Osteocyte (in vitro differentiated cells): ENCODE results near the gene WNT3A. TPM values are rescaled to one million over a fixed set of nuclear protein-coding genes. Genes with fewer than 3 reads are reported as not detected.

ENCODE experiments used
- DNase-seq: peaks from one replicate; pipeline ENCODE4 v3.0.0; 2021; ENCODE audit warnings: mixed read lengths; ENCODE audit not compliant: unreplicated experiment; ENCODE audit errors: extremely low spot score
- H3K27ac Mint-ChIP-seq: one replicate; pipeline ENCODE4 v1.8.0; 2021; ENCODE audit warnings: mild to moderate bottlenecking, mixed read lengths; ENCODE audit not compliant: unreplicated experiment
- H3K27me3 Mint-ChIP-seq: one replicate; pipeline ENCODE4 v1.8.0; 2021; ENCODE audit warnings: mixed read lengths; ENCODE audit not compliant: unreplicated experiment
- H3K36me3 Mint-ChIP-seq: one replicate; pipeline ENCODE4 v1.8.0; 2021; ENCODE audit warnings: mixed read lengths; ENCODE audit not compliant: unreplicated experiment
- H3K4me1 Mint-ChIP-seq: one replicate; pipeline ENCODE4 v1.8.0; 2021; ENCODE audit warnings: mixed read lengths; ENCODE audit not compliant: unreplicated experiment
- H3K4me3 Mint-ChIP-seq: one replicate; pipeline ENCODE4 v1.8.0; 2021; ENCODE audit warnings: mild to moderate bottlenecking, moderate library complexity, mixed read lengths; ENCODE audit not compliant: unreplicated experiment
- H3K9me3 Mint-ChIP-seq: one replicate; pipeline ENCODE4 v1.8.0; 2021; ENCODE audit warnings: mixed read lengths; ENCODE audit not compliant: unreplicated experiment
- total RNA-seq: library from RNA; stranded (reverse); gene quantifications from 2 replicates; pipeline ENCODE4 v1.2.1, GENCODE V29; 2021
- TF ChIP-seq, protein P1 (sequence below): fragments of 200-600 bp; sonication (generic); IDR thresholded peaks from 2 replicates; pipeline ENCODE4 v1.5.0; 2021; ENCODE audit warnings: antibody characterized with exemption, mild to moderate bottlenecking, moderate library complexity

WNT3A gene
- total RNA-seq, 1 donor from 2014 or later: not detected

DNA sequence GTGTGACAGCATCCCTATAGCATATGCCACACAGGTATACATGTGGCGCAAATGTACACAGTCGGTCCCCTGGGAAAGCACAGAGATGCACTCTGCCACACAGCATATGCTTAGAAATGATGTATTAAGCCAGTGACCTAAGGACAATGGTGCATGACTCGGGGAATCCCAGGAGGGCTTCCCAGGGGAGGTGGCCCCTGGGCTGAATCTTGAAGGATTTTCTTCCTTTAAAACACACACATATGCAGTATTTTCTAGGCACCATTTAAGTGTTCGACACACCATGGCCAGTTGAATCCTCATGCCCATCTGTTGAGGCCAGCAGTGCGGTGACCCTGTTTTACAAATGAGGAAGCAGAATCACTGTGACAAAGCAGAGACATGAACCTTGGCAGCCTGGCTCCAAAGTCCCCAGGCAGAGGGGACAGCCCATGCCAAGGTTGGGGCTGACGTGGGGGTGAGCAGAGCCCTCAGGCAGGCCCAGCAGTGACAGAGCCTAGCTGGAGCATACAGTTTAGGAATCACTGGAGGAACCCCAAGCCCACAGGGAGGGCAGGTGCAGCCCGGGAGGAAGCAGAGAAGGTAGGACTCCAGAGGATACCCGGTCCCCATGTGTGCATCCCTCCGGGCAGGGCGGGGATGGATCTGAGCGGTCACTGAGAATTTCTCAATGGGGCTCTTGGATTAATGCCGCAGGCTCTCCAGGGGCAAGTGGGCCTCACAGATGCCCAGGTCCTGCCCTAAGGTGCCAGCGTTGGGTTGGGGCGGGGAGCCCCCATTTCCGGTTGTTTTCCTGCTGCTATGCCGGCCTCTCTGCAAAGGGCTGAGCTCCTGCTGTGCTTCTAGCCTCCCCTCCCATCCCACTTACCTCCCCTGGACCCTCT, 28.4 kb downstream of the WNT3A start:
- TF ChIP-seq, protein P1, sequence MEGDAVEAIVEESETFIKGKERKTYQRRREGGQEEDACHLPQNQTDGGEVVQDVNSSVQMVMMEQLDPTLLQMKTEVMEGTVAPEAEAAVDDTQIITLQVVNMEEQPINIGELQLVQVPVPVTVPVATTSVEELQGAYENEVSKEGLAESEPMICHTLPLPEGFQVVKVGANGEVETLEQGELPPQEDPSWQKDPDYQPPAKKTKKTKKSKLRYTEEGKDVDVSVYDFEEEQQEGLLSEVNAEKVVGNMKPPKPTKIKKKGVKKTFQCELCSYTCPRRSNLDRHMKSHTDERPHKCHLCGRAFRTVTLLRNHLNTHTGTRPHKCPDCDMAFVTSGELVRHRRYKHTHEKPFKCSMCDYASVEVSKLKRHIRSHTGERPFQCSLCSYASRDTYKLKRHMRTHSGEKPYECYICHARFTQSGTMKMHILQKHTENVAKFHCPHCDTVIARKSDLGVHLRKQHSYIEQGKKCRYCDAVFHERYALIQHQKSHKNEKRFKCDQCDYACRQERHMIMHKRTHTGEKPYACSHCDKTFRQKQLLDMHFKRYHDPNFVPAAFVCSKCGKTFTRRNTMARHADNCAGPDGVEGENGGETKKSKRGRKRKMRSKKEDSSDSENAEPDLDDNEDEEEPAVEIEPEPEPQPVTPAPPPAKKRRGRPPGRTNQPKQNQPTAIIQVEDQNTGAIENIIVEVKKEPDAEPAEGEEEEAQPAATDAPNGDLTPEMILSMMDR: no peak
- Mint-ChIP-seq H3K4me1 (peaks cover 2% of the 10 kb centered on the region), H3K27me3 (peaks cover 30% of the 10 kb centered on the region), H3K36me3 (peaks cover 2% of the 10 kb centered on the region), H3K4me3 (no peak overlapping the region), H3K9me3 (peaks cover 10% of the 10 kb centered on the region), H3K27ac (no peak overlapping the region)
- DNase-seq: peak; percentile 74

DNA sequence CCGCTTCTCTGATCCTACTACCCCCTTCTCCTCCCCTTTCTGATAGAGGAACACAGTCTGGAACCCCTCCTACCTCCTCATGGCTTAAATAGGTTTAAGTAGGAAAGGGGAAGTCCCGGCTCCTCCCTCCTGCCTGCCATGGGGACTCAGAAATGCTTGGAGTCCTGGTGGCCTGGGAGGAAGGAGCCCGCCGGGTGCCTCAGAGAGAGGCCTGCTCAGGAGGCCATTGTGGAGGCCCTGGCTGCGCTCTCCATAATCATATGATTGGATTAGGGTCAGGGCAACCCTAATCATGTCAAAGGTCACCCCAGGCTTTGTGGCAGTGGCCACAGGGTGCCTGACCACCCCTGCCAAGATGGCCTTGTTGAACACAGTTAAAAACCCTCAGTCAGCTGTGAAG, 29.0 kb downstream of the WNT3A start:
- H3K27me3 Mint-ChIP-seq: peaks cover 34% of the 10 kb centered on the region
- TF ChIP-seq, protein P1: no peak
- peaks cover 2% of the 10 kb centered on the region for H3K36me3 Mint-ChIP-seq
- H3K9me3 Mint-ChIP-seq: peaks cover 10% of the 10 kb centered on the region
- H3K27ac Mint-ChIP-seq: no peak overlapping the region
- DNase-seq: peak; percentile 77
- H3K4me3 Mint-ChIP-seq: no peak overlapping the region
- peaks cover 2% of the 10 kb centered on the region for H3K4me1 Mint-ChIP-seq

DNA sequence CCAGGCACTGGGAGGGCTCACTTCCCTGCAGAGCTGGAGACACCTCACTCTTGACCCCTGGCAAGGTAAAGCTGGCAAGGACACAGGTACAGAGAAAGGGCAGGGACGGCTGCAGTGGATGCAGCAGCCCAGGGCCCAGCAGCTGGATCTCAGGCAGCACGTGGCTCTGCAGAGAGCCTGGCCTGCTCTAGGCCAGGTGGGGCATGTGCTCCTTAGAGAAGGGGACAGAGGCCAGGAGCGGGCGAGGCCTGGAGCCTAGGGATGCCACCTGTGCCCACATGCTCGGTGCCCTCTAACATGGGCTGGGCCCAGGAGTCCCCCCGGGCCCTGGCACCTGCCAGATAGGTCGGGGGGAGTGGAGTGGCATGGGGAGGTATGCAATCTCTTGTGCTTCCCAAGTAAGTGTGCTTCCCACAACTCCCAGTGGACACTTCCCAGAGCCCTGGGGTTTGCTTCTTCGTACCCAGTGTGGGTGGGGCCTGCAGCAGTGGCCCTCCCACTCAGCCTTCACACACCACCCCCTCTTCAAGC, 30.0 kb downstream of the WNT3A start:
- Mint-ChIP-seq H3K27me3 (peaks cover 34% of the 10 kb centered on the region), H3K27ac (no peak overlapping the region), H3K4me3 (no peak overlapping the region), H3K36me3 (peaks cover 2% of the 10 kb centered on the region), H3K4me1 (peaks cover 2% of the 10 kb centered on the region), H3K9me3 (peaks cover 10% of the 10 kb centered on the region)
- TF ChIP-seq, protein P1: no peak
- DNase-seq: peak; percentile 73

DNA sequence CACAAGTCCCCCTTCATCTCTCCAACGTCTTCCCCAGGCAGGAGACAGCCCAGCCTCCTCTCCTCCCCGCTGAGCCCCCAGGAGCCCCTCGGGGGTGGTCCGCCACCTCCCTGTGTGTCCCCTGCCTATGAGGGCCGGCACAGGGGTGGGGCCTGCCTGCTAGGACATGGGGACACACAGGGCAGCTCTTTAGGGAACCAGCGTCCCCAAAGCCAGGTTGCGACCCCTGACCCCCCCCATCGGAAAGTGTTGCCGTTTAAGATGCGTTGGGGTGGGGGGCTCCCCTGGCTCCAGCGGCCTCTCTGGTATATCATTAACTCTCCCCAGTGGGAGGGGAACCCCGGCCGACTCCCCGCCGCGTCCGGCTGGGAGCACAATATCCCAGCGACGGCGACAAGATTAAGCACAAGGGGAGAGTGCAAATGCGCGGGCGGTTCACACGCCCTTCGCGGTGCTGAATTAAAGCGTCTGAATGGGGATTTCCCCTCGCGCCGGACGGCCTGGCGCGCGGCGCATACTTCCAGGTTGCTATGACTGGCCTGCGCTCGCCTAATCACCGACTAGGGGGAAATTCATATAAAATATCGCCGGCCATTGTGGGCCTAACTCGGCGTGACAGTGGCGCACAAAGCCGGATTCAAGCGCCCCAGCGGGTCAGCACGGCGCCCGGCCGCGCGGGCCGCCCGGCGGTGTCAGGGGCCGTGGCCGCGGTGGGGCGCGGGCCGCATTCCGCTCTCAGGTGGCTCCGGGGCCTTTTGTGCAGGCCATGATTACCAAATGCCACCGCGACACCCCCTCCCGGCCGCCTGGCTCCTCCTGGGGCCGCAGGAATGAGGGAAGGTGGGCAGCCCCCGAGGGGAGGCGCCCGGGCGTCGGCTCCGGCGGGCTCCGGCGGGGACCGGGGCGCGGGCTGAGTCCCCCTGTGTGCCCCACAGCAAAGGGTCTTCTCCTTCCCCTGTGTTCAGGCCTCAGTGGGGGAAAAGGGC, 30.9 kb downstream of the WNT3A start:
- TF ChIP-seq, protein P1: no peak
- Mint-ChIP-seq H3K27me3 (peaks cover 34% of the 10 kb centered on the region), H3K36me3 (peaks cover 2% of the 10 kb centered on the region), H3K27ac (no peak overlapping the region), H3K4me3 (peak overlapping the region; percentile 17), H3K4me1 (peaks cover 2% of the 10 kb centered on the region), H3K9me3 (peaks cover 10% of the 10 kb centered on the region)
- peak; percentile 81 for DNase-seq
